22Rv1 (cell line): ENCODE measurements around the gene REG4.

ENCODE experiments used
- H3K27ac ChIP-seq: fragments of 450-650 bp; 2 replicates; pipeline ENCODE4 v1.5.1; 2017
- CTCF ChIP-seq: fragments of 450-650 bp; IDR thresholded peaks from 2 replicates; pipeline ENCODE4 v1.5.1; 2017; ENCODE audit warnings: mild to moderate bottlenecking
- ZFX ChIP-seq: fragments of 450-650 bp; IDR thresholded peaks from 2 replicates; pipeline ENCODE4 v1.6.1; 2017; ENCODE audit warnings: antibody characterized with exemption, borderline replicate concordance

REG4 gene

GRCh38 chr1:119818181-119818580, 6.9 kb upstream of the REG4 start:
- no peak for TF ChIP-seq ZFX
- no peak for TF ChIP-seq CTCF
- no peak overlapping the region for H3K27ac ChIP-seq

GRCh38 chr1:119816407-119816806, 5.1 kb upstream of the REG4 start:
- peak overlapping the region; percentile 15; the same call in 1 of the 2 replicates for H3K27ac ChIP-seq
- TF ChIP-seq CTCF (no peak), ZFX (no peak)

- H3K27ac ChIP-seq = no peak overlapping the region
- no peak for TF ChIP-seq ZFX
- no peak for TF ChIP-seq CTCF
Measured at GRCh38 chr1:119815928-119816327, 4.7 kb upstream of the REG4 start.

GRCh38 chr1:119815361-119815760, 4.1 kb upstream of the REG4 start:
- no peak overlapping the region for H3K27ac ChIP-seq
- TF ChIP-seq ZFX (no peak), CTCF (no peak)

- no peak for TF ChIP-seq CTCF
- no peak for TF ChIP-seq ZFX
- no peak overlapping the region for H3K27ac ChIP-seq
Measured at GRCh38 chr1:119814288-119814687, 3.0 kb upstream of the REG4 start.

- H3K27ac ChIP-seq = no peak overlapping the region
- TF ChIP-seq ZFX = no peak
- TF ChIP-seq CTCF = no peak
Measured at GRCh38 chr1:119811985-119812557, 811 bp upstream of the REG4 start.

- H3K27ac ChIP-seq = no peak overlapping the region
- TF ChIP-seq CTCF (peak; percentile 98), ZFX (no peak)
Measured at GRCh38 chr1:119808972-119809550, 2.2 kb downstream of the REG4 start.
